C4-2B (cell line): Measurements from ENCODE around the gene ERCC2.

ENCODE experiments used
- ZFX ChIP-seq: fragments of 450-650 bp; IDR thresholded peaks from 2 replicates; pipeline ENCODE4 v1.6.1; 2017
- TF ChIP-seq, protein P1 (sequence below): fragments of 450-650 bp; conservative IDR thresholded peaks from 2 replicates; pipeline ENCODE4 v1.5.1; 2017; ENCODE audit warnings: mild to moderate bottlenecking

- TF ChIP-seq, protein P1, sequence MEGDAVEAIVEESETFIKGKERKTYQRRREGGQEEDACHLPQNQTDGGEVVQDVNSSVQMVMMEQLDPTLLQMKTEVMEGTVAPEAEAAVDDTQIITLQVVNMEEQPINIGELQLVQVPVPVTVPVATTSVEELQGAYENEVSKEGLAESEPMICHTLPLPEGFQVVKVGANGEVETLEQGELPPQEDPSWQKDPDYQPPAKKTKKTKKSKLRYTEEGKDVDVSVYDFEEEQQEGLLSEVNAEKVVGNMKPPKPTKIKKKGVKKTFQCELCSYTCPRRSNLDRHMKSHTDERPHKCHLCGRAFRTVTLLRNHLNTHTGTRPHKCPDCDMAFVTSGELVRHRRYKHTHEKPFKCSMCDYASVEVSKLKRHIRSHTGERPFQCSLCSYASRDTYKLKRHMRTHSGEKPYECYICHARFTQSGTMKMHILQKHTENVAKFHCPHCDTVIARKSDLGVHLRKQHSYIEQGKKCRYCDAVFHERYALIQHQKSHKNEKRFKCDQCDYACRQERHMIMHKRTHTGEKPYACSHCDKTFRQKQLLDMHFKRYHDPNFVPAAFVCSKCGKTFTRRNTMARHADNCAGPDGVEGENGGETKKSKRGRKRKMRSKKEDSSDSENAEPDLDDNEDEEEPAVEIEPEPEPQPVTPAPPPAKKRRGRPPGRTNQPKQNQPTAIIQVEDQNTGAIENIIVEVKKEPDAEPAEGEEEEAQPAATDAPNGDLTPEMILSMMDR, result no peak
- TF ChIP-seq ZFX, result no peak
Measured at GRCh38 chr19:45391346-45391745, 21.0 kb upstream of the ERCC2 start.
